Measurements from ENCODE around the gene KCNH2. TPM values are rescaled to one million over a fixed set of nuclear protein-coding genes. Genes with fewer than 3 reads are reported as not detected.

KCNH2 gene
- total RNA-seq, 2 donors from 2014 or later: 1.1 to 1.9 TPM

DNA sequence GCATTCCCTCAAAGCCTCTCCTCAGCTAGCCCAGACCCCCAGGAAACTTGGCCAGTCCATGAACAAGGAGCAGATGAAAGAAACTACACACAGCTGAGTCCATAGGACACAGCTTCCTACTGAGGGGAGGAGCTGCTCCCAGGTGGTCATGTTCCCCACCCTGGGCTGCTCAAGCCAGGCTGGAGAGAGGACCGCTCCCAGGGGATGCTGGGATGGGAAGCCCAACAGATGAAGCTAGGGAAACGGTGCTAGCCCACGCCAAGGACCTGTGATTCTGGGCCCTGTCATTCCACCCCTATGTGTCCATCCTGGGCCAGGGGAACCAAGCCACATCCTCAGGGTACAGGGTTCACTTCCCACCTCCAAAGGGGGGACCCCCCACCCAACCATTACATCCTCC, 19.0 kb downstream of the KCNH2 start:
- Histone ChIP-seq H3K4me3 (ENCODE audit: low read length) (no peak overlapping the region), H3K36me3 (ENCODE audit: control insufficient read depth, insufficient read depth, low read length) (no peaks in the 10 kb centered on the region), H3K4me1 (ENCODE audit: control insufficient read depth, insufficient read depth, low read length) (no peaks in the 10 kb centered on the region), H3K9me3 (ENCODE audit: control insufficient read depth, low read length) (no peaks in the 10 kb centered on the region), H3K9ac (ENCODE audit: extremely low read depth, low read length, poor library complexity, severe bottlenecking) (no peak overlapping the region), H3K27ac (ENCODE audit: low read depth, low read length) (no peak overlapping the region), H3K27me3 (ENCODE audit: control insufficient read depth, insufficient read depth, low read length, poor library complexity, severe bottlenecking) (no peaks in the 10 kb centered on the region)
- TF ChIP-seq, protein P1, sequence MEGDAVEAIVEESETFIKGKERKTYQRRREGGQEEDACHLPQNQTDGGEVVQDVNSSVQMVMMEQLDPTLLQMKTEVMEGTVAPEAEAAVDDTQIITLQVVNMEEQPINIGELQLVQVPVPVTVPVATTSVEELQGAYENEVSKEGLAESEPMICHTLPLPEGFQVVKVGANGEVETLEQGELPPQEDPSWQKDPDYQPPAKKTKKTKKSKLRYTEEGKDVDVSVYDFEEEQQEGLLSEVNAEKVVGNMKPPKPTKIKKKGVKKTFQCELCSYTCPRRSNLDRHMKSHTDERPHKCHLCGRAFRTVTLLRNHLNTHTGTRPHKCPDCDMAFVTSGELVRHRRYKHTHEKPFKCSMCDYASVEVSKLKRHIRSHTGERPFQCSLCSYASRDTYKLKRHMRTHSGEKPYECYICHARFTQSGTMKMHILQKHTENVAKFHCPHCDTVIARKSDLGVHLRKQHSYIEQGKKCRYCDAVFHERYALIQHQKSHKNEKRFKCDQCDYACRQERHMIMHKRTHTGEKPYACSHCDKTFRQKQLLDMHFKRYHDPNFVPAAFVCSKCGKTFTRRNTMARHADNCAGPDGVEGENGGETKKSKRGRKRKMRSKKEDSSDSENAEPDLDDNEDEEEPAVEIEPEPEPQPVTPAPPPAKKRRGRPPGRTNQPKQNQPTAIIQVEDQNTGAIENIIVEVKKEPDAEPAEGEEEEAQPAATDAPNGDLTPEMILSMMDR (conservative IDR thresholded peaks at IDR 0.05): no peak
- peaks cover 46% of the 10 kb centered on the region for H3K27me3 Mint-ChIP-seq (ENCODE audit: insufficient read depth)
- H3K9me3 Mint-ChIP-seq: no peaks in the 10 kb centered on the region
- WGBS, 2 experiments (ENCODE audit: insufficient coverage in 1 of 2, insufficient read length in 1 of 2): 87 to 89% methylated on average over 3 of the region's 3 CpGs
- no peak overlapping the region for H3K4me3 Mint-ChIP-seq
- no peaks in the 10 kb centered on the region for H3K36me3 Mint-ChIP-seq (ENCODE audit: low read depth)
- no peak for DNase-seq
- H3K4me1 Mint-ChIP-seq: peaks cover 7% of the 10 kb centered on the region
- no peak overlapping the region for H3K27ac Mint-ChIP-seq

DNA sequence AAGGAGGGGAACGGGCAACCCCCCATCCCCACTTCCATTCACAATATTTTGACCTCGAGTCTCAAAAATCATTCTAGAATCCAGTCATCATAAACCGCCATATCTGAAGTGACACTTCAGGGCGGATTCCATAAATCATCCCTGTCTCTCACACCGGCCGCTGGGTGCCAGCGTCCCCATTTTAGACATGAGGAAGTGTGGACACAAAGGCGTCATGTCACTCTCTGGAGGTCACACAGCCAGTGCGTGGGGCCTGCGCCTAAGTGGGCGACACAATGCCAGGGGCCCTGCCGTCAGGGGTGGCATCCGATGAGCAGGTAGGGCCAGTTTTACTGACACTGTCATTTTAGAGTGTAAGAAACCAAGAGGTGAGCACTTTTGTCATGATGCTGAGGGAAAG, 19.5 kb downstream of the KCNH2 start:
- Histone ChIP-seq H3K27ac (ENCODE audit: low read depth, low read length) (no peak overlapping the region), H3K27me3 (ENCODE audit: control insufficient read depth, insufficient read depth, low read length, poor library complexity, severe bottlenecking) (no peaks in the 10 kb centered on the region), H3K4me3 (ENCODE audit: low read length) (no peak overlapping the region), H3K36me3 (ENCODE audit: control insufficient read depth, insufficient read depth, low read length) (no peaks in the 10 kb centered on the region), H3K4me1 (ENCODE audit: control insufficient read depth, insufficient read depth, low read length) (no peaks in the 10 kb centered on the region), H3K9ac (ENCODE audit: extremely low read depth, low read length, poor library complexity, severe bottlenecking) (no peak overlapping the region), H3K9me3 (ENCODE audit: control insufficient read depth, low read length) (no peaks in the 10 kb centered on the region)
- DNase-seq: no peak
- TF ChIP-seq, protein P1 (conservative IDR thresholded peaks at IDR 0.05): no peak
- no peaks in the 10 kb centered on the region for H3K9me3 Mint-ChIP-seq
- no peak overlapping the region for H3K4me3 Mint-ChIP-seq
- whole genome bisulfite sequencing, 2 experiments (ENCODE audit: insufficient coverage in 1 of 2, insufficient read length in 1 of 2): 92 to 97% methylated on average over 11 to 13 of the region's 13 CpGs
- peaks cover 7% of the 10 kb centered on the region for H3K4me1 Mint-ChIP-seq
- H3K27ac Mint-ChIP-seq: no peak overlapping the region
- H3K27me3 Mint-ChIP-seq (ENCODE audit: insufficient read depth): peaks cover 46% of the 10 kb centered on the region
- H3K36me3 Mint-ChIP-seq (ENCODE audit: low read depth): no peaks in the 10 kb centered on the region

DNA sequence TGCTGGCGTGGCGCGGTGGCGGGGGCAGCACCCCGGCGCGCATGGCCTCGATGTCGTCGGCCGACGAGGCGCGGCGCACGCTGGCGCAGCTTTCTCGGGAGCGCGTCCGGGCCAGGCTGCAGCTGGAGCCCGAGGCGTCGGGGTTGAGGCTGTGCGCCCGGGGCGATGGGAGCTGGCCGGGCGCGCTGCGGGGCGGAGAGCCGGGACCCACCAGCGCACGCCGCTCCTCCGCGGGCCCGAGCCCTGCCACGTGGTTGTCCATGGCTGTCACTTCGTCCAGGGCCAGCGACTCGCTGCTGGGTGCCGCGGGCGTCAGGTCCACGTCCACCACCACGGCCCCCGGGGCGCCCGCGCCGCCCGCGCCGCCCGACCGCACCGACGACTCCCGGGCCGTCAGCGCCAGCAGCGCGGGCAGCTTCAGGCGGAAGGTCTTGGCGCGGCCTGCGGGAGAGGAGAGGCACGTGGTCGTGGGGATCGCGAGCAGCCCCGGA, 20.0 kb downstream of the KCNH2 start:
- TF ChIP-seq, protein P1 (conservative IDR thresholded peaks at IDR 0.05): no peak
- 94 to 95% methylated on average over 31 to 74 of the region's 74 CpGs for WGBS, 2 experiments (ENCODE audit: insufficient coverage in 1 of 2, insufficient read length in 1 of 2)
- Mint-ChIP-seq H3K36me3 (ENCODE audit: low read depth) (no peaks in the 10 kb centered on the region), H3K27me3 (ENCODE audit: insufficient read depth) (peaks cover 46% of the 10 kb centered on the region), H3K4me3 (no peak overlapping the region), H3K9me3 (no peaks in the 10 kb centered on the region), H3K27ac (no peak overlapping the region), H3K4me1 (peaks cover 7% of the 10 kb centered on the region)
- Histone ChIP-seq H3K9ac (ENCODE audit: extremely low read depth, low read length, poor library complexity, severe bottlenecking) (no peak overlapping the region), H3K27me3 (ENCODE audit: control insufficient read depth, insufficient read depth, low read length, poor library complexity, severe bottlenecking) (no peaks in the 10 kb centered on the region), H3K4me1 (ENCODE audit: control insufficient read depth, insufficient read depth, low read length) (no peaks in the 10 kb centered on the region), H3K4me3 (ENCODE audit: low read length) (no peak overlapping the region), H3K36me3 (ENCODE audit: control insufficient read depth, insufficient read depth, low read length) (no peaks in the 10 kb centered on the region), H3K27ac (ENCODE audit: low read depth, low read length) (no peak overlapping the region), H3K9me3 (ENCODE audit: control insufficient read depth, low read length) (no peaks in the 10 kb centered on the region)
- no peak for DNase-seq

Data from endodermal cell (in vitro differentiated cells).